Measurements from ENCODE around the gene SAFB. TPM values are rescaled to one million over a fixed set of nuclear protein-coding genes. Genes with fewer than 3 reads are reported as not detected.

The SAFB gene
- total RNA-seq, 1 donor from 2014 or later: 113 TPM

DNA sequence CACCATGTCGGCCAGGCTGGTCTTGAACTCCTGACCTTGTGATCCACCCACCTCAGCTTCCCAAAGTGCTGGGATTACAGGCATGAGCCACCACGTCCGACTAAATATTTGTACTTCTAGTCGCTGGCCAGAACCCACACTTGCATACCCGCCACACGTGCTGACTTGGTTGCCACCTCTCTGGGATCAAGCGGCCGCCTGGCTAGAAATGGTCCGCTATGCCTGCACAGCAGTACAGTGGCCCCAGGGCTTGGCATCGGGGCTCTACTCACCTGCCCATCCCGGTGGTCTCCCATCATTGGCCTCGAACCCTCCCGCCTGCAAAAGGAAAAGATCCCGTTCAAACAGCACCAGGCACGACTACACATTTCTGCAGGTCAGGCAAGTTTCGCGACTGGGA, 31.4 kb upstream of the SAFB start:
- peaks cover 50% of the 10 kb centered on the region for H3K36me3 Mint-ChIP-seq (ENCODE audit: low read depth, unreplicated experiment)
- H3K4me1 Mint-ChIP-seq (ENCODE audit: unreplicated experiment): peaks cover 2% of the 10 kb centered on the region
- TF ChIP-seq, protein P1, sequence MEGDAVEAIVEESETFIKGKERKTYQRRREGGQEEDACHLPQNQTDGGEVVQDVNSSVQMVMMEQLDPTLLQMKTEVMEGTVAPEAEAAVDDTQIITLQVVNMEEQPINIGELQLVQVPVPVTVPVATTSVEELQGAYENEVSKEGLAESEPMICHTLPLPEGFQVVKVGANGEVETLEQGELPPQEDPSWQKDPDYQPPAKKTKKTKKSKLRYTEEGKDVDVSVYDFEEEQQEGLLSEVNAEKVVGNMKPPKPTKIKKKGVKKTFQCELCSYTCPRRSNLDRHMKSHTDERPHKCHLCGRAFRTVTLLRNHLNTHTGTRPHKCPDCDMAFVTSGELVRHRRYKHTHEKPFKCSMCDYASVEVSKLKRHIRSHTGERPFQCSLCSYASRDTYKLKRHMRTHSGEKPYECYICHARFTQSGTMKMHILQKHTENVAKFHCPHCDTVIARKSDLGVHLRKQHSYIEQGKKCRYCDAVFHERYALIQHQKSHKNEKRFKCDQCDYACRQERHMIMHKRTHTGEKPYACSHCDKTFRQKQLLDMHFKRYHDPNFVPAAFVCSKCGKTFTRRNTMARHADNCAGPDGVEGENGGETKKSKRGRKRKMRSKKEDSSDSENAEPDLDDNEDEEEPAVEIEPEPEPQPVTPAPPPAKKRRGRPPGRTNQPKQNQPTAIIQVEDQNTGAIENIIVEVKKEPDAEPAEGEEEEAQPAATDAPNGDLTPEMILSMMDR (IDR thresholded peaks at IDR 0.05; ENCODE audit: unreplicated experiment): no peak
- peaks cover 3% of the 10 kb centered on the region for H3K27me3 Mint-ChIP-seq (ENCODE audit: unreplicated experiment)
- no peak overlapping the region for H3K27ac Mint-ChIP-seq (ENCODE audit: unreplicated experiment)
- H3K4me3 Mint-ChIP-seq (ENCODE audit: unreplicated experiment): no peak overlapping the region
- no peaks in the 10 kb centered on the region for H3K9me3 Mint-ChIP-seq (ENCODE audit: unreplicated experiment)
- no peak for DNase-seq (ENCODE audit: low spot score)

DNA sequence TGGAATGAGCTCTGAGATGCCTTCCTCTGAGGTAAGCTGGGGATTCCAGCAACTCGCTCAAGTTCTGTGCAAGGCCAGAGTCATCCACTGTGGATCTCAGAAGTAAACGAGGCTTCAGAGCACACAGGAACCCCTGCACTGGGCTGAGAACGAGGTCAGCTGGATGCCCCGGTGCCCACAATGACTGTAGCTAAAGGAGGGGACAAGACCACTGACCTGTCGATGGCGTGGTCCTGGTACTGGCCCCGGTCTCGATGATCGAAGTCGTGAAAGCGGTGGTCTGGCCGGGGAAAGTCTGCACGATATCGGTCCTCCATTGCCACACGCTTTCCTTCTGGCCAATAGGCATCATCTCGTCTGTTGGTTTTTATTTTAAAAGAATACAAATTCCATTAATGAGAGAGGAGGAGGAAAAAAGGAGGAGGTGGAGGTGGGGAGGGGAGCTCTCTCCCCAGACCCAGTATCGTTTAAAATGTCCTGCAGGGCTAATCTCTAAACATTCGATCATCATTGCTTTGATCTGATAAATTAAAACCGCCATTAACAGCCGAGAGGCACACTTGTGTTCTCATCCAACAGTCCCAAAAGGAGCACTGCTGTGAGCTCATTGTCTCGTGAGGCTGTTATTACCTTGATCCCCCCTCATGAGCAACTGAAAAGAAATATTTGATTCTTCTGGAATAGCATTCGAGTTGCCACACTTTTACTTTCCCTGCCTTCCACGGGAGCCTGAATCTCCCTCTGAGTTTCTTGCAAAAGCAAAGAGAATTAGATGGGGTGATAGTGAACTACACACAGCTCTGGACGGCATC, 30.1 kb upstream of the SAFB start:
- Mint-ChIP-seq H3K9me3 (ENCODE audit: unreplicated experiment) (no peaks in the 10 kb centered on the region), H3K36me3 (ENCODE audit: low read depth, unreplicated experiment) (peaks cover 50% of the 10 kb centered on the region), H3K27me3 (ENCODE audit: unreplicated experiment) (peaks cover 3% of the 10 kb centered on the region), H3K27ac (ENCODE audit: unreplicated experiment) (no peak overlapping the region), H3K4me3 (ENCODE audit: unreplicated experiment) (peak overlapping the region; percentile 60), H3K4me1 (ENCODE audit: unreplicated experiment) (no peaks in the 10 kb centered on the region)
- TF ChIP-seq, protein P1 (IDR thresholded peaks at IDR 0.05; ENCODE audit: unreplicated experiment): no peak
- DNase-seq (ENCODE audit: low spot score): no peak

DNA sequence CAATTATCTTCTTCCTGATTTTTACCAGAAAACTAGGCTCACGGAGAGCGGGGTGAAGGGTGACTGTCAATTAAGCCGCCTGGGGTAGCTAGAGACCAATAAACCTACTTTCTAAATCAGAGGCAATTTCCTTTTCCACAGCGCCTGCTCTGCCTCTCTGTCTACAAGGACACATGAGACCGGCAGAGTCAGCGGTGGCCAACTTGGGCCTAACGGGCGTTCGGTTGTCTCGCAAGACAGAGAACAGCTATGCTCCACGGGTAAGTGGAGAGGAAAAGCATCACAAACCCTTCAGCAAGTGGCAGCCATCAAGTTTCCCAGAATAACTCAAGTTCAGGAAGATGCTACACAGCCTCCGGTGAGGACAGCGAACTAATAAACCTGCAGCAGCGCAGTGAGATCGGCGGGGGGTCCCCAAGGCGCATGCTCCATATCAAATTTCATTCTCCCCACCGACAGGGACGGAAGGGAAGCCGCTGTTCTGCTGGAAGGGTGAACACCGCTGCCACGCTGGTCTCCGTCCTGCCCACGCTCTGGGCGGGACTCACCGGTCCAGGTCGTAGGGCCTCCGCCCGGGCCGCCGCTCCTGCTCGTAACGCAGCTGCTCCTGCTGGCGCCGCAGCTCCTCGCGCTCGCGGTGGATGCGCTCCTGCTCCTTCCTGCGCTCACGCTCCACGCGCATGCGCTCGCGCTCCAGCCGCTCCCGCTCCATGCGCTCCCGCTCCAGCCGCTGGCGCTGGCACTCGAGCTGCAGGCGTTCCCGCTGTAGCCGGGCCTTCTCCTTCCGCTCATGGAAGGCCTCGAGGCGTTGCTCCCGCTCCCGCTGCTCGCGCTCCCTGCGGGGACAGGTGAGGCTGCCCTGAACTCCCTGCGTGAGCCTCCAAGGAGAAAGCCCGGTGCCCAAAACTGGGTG, 29.3 kb upstream of the SAFB start:
- DNase-seq (ENCODE audit: low spot score): no peak
- Mint-ChIP-seq H3K27me3 (ENCODE audit: unreplicated experiment) (peaks cover 3% of the 10 kb centered on the region), H3K4me3 (ENCODE audit: unreplicated experiment) (peak overlapping the region; percentile 60), H3K27ac (ENCODE audit: unreplicated experiment) (no peak overlapping the region), H3K9me3 (ENCODE audit: unreplicated experiment) (no peaks in the 10 kb centered on the region), H3K4me1 (ENCODE audit: unreplicated experiment) (no peaks in the 10 kb centered on the region), H3K36me3 (ENCODE audit: low read depth, unreplicated experiment) (peaks cover 41% of the 10 kb centered on the region)
- TF ChIP-seq, protein P1 (IDR thresholded peaks at IDR 0.05; ENCODE audit: unreplicated experiment): no peak

DNA sequence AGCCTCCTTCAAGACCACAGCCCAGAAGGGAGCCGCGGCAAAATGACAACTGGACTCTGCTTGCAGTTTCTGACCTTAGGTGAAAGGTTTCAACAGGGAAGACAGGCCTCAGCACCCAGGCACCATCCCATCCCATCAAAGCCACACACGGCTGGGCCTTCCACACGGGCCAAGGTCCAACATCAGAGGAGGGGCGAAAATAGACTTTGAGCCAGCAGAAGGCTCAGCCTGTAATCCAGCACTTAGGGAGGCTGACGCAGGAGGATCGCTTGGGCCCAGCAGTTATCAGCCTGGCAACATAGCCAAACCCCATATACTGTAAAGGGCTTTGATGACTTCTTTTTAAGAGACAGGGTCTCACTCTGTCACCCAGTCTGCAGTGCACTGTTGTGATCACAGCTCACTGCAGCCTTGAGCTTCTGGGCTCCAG, 28.3 kb upstream of the SAFB start:
- Mint-ChIP-seq H3K4me1 (ENCODE audit: unreplicated experiment) (no peaks in the 10 kb centered on the region), H3K27me3 (ENCODE audit: unreplicated experiment) (peaks cover 4% of the 10 kb centered on the region), H3K36me3 (ENCODE audit: low read depth, unreplicated experiment) (peaks cover 44% of the 10 kb centered on the region), H3K9me3 (ENCODE audit: unreplicated experiment) (no peaks in the 10 kb centered on the region), H3K27ac (ENCODE audit: unreplicated experiment) (no peak overlapping the region), H3K4me3 (ENCODE audit: unreplicated experiment) (peak overlapping the region; percentile 51)
- DNase-seq (ENCODE audit: low spot score): no peak
- TF ChIP-seq, protein P1 (IDR thresholded peaks at IDR 0.05; ENCODE audit: unreplicated experiment): no peak
